ENCODE data around the gene FTO.

DNA sequence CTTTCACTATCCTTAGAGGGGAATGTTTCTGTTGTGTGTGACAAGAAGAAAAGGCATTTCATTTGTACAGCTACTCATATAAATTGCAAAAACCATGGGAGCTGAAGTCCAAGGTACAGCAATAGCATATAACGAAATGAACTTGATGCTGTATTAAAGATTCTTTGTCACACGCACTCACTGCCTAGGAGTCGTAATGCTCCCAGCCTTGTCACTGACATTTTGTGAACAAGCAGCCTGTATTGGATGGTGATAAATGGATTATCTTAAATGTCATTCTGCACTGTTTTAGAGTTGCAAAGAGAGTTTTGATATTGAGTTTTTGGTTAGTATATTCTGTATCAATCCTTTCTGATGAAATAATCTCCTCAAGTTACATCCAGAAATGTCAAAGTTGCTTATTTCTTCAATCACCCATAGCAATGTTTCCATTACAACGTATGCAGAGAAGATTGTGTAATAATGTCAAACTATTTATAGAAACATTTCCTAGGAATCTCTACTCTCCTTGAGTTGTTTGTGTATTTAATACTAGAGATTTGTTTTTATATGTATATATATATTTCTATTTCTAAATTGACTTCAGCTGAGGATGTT lies 270.6 kb downstream of the FTO start:
- TF ChIP-seq POLR2A (IDR thresholded peaks at IDR 0.05; ENCODE audit: control extremely low read depth in 1 of 2, low read depth in 2 of 2, low read length in 2 of 2) (no peak), POLR2AphosphoS5 (IDR thresholded peaks at IDR 0.05; ENCODE audit: low read depth, low read length) (no peak), TAF1 (IDR thresholded peaks at IDR 0.05; ENCODE audit: low read depth, low read length) (no peak), SIX5 (IDR thresholded peaks at IDR 0.05; ENCODE audit: low read depth, low read length) (no peak), RXRA (IDR thresholded peaks at IDR 0.05; ENCODE audit: insufficient read depth, low read depth, low read length) (no peak)
- TF ChIP-seq, protein P1, sequence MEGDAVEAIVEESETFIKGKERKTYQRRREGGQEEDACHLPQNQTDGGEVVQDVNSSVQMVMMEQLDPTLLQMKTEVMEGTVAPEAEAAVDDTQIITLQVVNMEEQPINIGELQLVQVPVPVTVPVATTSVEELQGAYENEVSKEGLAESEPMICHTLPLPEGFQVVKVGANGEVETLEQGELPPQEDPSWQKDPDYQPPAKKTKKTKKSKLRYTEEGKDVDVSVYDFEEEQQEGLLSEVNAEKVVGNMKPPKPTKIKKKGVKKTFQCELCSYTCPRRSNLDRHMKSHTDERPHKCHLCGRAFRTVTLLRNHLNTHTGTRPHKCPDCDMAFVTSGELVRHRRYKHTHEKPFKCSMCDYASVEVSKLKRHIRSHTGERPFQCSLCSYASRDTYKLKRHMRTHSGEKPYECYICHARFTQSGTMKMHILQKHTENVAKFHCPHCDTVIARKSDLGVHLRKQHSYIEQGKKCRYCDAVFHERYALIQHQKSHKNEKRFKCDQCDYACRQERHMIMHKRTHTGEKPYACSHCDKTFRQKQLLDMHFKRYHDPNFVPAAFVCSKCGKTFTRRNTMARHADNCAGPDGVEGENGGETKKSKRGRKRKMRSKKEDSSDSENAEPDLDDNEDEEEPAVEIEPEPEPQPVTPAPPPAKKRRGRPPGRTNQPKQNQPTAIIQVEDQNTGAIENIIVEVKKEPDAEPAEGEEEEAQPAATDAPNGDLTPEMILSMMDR (IDR thresholded peaks at IDR 0.05; ENCODE audit: control extremely low read depth in 1 of 3, insufficient read depth in 1 of 3, low read depth in 1 of 3, low read length in 3 of 3), result no peak
- TF ChIP-seq, protein P2, sequence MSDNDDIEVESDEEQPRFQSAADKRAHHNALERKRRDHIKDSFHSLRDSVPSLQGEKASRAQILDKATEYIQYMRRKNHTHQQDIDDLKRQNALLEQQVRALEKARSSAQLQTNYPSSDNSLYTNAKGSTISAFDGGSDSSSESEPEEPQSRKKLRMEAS (IDR thresholded peaks at IDR 0.05), result no peak

All from H1 (cell line).